Thymus (tissue), 11 donors: ENCODE data around the gene EGFL7. TPM values are rescaled to one million over a fixed set of nuclear protein-coding genes. Genes with fewer than 3 reads are reported as not detected.

ENCODE experiments used
- DNase-seq, 9 donors: peaks; one replicate each; pipeline ENCODE4 v3.0.0-alpha.2; 2013; ENCODE audit warnings: low spot score in 9 of 9, low read depth in 6 of 9, missing footprints in 1 of 9
- H3K27ac ChIP-seq, 2 donors: one replicate each; pipeline ENCODE4 v1.5.1; 2013; ENCODE audit warnings: control low read depth in 1 of 2, low read depth in 1 of 2, low read length in 1 of 2, mild to moderate bottlenecking in 1 of 2, moderate library complexity in 1 of 2
- H3K27me3 ChIP-seq, 2 donors: one replicate each; pipeline ENCODE4 v1.5.1; 2013; ENCODE audit warnings: low read length in 1 of 2; ENCODE audit not compliant: control insufficient read depth in 2 of 2, insufficient read depth in 1 of 2
- H3K36me3 ChIP-seq, 2 donors: one replicate each; pipeline ENCODE4 v1.5.1; 2013; ENCODE audit warnings: low read length in 1 of 2, mild to moderate bottlenecking in 1 of 2, moderate library complexity in 1 of 2; ENCODE audit not compliant: control insufficient read depth in 2 of 2, insufficient read depth in 2 of 2
- H3K4me1 ChIP-seq, 2 donors: one replicate each; pipeline ENCODE4 v1.5.1; 2013; ENCODE audit warnings: low read length in 2 of 2; ENCODE audit not compliant: control insufficient read depth in 2 of 2, insufficient read depth in 2 of 2
- H3K4me3 ChIP-seq, 2 donors: one replicate each; pipeline ENCODE4 v1.5.1; 2013; ENCODE audit warnings: low read length in 2 of 2, control low read depth in 1 of 2, mild to moderate bottlenecking in 1 of 2
- H3K9me3 ChIP-seq, 2 donors: one replicate each; pipeline ENCODE4 v1.5.1; 2013; ENCODE audit warnings: low read length in 1 of 2, mild to moderate bottlenecking in 1 of 2; ENCODE audit not compliant: control insufficient read depth in 2 of 2, insufficient read depth in 1 of 2
- WGBS: extraction: QIAGEN DNeasy Blood & Tissue Kit; methylation state at CpG from one replicate; pipeline ENCODE4 v1.1.7; 2013; 5-methylcytosine and 5-hydroxymethylcytosine counted together
- polyA plus RNA-seq: library from polyadenylated mRNA; stranded (reverse); fragments of 200-250 nt; gene quantifications from one replicate; pipeline ENCODE4 v1.2.3, GENCODE V29; 2013
- total RNA-seq: library from RNA; stranded (reverse); fragments of 120-200 nt; gene quantifications from one replicate; pipeline ENCODE4 v1.2.4, GENCODE V29; 2013
- donor health status: healthy.

EGFL7 gene
- total and polyA plus RNA-seq, 2 donors: 18.1 to 118 TPM

DNA sequence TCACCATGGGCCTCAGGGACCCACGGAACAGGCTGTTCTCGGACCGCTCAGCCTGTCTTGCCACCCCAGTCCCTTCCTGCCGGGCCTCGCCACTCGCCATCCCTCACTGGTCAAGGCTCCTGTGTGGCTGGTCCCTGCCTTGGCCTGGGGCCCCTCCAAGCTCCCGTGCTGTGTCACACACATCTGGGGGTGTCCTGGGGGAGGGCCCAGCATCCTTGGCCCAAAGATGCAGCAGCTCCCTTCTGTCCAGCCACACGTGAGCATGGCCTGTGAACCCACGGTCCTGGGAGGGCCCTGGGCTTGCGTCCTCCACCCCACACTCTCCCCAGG is 425 bp upstream of the EGFL7 start:
- Histone ChIP-seq H3K27ac (no peak overlapping the region), H3K27me3 (peaks cover 78 to 93% of the 10 kb centered on the region in 2 donors), H3K36me3 (no peaks in the 10 kb centered on the region), H3K9me3 (peaks cover 2 to 5% of the 10 kb centered on the region in 2 donors), H3K4me1 (peaks cover 4 to 30% of the 10 kb centered on the region in 2 donors), H3K4me3 (no peak overlapping the region)
- WGBS: 93% methylated on average over 10 of the region's 10 CpGs
- no peak for DNase-seq

DNA sequence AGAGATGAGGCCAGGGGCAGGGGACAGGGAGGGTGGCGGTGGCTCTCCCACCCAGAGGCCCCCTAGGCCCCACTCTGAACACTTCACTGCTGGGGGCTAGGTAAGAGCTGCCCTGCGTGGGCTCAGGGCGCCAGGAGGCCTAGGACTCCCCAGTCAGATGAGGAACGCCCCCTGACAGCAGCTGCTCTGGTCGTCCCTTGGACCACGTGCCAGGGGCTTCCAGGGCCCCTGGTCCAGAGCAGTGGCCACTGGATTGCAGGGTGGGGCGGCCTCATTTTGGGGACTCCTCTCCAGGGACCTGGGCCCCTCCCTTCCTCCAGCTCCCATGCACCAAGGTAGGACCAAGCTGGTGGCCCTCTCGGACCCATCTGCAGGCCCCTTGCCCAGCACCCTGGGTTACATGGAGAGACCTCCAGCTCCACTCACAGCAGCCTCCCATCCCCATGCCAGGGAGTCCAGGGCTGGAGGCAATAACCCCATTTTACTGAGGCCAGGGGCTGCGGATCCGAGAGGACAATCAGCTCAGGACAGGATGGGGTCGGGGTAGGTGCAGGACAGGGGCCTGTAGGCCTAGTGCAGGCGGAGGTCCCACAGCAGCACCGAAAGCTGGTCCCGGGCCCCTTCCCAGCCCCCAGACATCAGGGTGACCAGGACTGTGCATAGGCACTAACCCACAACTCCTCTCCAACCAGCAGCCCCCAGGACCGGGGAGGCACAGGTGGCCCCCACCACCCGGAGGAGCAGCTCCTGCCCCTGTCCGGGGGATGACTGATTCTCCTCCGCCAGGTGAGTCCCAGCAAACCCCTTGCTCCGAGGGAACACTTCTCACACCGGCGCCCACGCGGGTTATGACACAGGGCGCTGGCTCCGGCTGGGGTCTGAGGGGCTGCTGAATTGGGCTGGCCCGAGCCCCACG is 1.5 kb downstream of the EGFL7 start:
- DNase-seq: no peak
- H3K27ac ChIP-seq: peak overlapping the region in 1 of 2 donors; percentile 4
- H3K9me3 ChIP-seq: peaks cover 0 to 2% of the 10 kb centered on the region in 2 donors
- 92% methylated on average over 27 of the region's 27 CpGs for WGBS
- H3K36me3 ChIP-seq: no peaks in the 10 kb centered on the region
- peaks cover 63 to 88% of the 10 kb centered on the region in 2 donors for H3K27me3 ChIP-seq
- peaks cover 4 to 14% of the 10 kb centered on the region in 2 donors for H3K4me1 ChIP-seq
- H3K4me3 ChIP-seq: no peak overlapping the region

GRCh38 chr9:136665111-136665703 is 2.5 kb downstream of the EGFL7 start:
- Histone ChIP-seq H3K27me3 (peaks cover 53 to 84% of the 10 kb centered on the region in 2 donors), H3K9me3 (no peaks in the 10 kb centered on the region), H3K27ac (no peak overlapping the region), H3K4me3 (peak overlapping the region in 1 of 2 donors; percentile 55), H3K4me1 (peaks cover 4 to 11% of the 10 kb centered on the region in 2 donors), H3K36me3 (no peaks in the 10 kb centered on the region)
- WGBS: 7% methylated on average over 49 of the region's 49 CpGs
- DNase-seq: no peak

DNA sequence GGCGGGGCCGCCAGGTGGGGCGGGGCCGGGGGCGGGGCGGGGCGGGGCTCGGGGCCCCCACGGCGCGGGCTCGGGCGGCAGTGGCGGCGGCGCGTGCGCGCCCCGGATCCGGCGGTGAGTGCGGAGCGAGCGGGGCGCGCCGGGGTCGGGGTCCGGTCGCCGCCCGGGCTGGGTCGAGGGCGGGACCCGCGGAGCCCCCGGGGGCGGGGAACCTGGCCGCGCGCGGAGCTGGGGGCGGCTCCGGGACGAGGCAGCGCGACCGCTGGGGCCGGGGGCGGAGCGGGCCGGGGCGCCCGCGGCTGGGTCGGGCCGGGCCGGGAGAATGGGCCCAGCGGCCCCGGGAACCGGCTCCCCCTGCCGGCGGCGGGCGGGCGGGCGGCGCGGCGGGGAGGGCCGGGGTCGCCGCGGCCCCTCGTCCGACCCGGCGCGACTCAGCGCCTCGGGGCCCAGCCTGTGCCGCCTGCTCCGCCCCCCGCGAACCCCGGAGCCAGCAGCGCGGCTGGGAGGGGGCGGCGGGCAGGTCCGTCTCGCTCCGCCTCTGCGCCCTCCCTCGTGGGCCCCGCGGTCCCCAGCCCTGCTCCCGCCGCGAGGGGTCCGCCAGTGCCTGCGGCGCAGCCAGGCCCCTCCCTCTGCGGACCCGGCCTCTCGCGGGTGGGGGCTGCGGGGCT is 3.1 kb downstream of the EGFL7 start:
- H3K4me1 ChIP-seq: peaks cover 4 to 11% of the 10 kb centered on the region in 2 donors

GRCh38 chr9:136666372-136667213 is 3.9 kb downstream of the EGFL7 start:
- no peak for DNase-seq
- no peaks in the 10 kb centered on the region for H3K36me3 ChIP-seq
- 48% methylated on average over 35 of the region's 35 CpGs for WGBS

More for the DNA sequence above, 3.1 kb downstream of the EGFL7 start:
- no peak for DNase-seq
- under 1% methylated on average over 109 of the region's 109 CpGs for WGBS
- H3K27ac ChIP-seq: peak overlapping the region in 1 of 2 donors; percentile 18
- H3K36me3 ChIP-seq: no peaks in the 10 kb centered on the region
- no peaks in the 10 kb centered on the region for H3K9me3 ChIP-seq
- peaks cover 48 to 80% of the 10 kb centered on the region in 2 donors for H3K27me3 ChIP-seq
- H3K4me3 ChIP-seq: peak overlapping the region in 1 of 2 donors; percentile 55

DNA sequence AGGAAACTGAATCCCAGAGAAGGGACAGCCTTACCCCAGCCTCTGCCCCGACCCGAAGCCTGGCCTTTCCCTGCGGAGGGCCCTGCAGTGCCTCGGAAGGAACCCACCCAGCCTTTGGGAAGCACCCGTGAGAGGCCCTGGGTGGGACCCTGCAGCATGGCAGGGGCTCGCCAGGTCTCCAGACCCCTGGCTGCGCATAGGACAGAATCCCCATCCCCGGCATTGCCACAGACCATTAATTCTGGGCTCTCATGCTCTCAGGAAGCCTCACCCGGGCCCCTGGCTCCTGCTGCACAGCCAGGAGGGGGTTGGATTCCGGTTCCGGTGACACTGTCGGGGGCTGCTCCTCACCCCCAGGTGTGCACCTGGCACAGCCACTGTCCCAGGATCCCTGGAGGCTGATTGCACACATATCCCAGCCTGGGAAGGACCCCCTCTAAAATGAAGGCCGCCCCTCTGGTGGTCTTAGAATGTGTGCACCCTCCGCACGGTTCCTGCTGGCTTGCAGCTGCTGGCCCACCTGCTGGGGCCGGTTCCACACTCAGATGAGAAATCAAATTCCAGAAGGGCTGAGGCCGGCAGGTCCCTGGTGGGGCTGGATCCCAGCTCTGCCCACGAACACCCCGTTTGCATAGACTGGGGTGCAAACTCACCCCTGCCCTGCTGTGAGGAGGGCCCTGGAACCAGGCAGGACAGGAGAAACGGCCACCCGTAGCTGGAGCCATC is 4.7 kb downstream of the EGFL7 start:
- Histone ChIP-seq H3K36me3 (no peaks in the 10 kb centered on the region), H3K4me3 (no peak overlapping the region), H3K27me3 (peaks cover 42 to 64% of the 10 kb centered on the region in 2 donors), H3K27ac (no peak overlapping the region), H3K9me3 (no peaks in the 10 kb centered on the region), H3K4me1 (peaks cover 4 to 11% of the 10 kb centered on the region in 2 donors)
- DNase-seq: no peak
- 89% methylated on average over 21 of the region's 21 CpGs for WGBS

More at GRCh38 chr9:136666372-136667213, 3.9 kb downstream of the EGFL7 start:
- Histone ChIP-seq H3K27ac (no peak overlapping the region), H3K4me1 (peaks cover 4 to 11% of the 10 kb centered on the region in 2 donors), H3K4me3 (peak overlapping the region in 1 of 2 donors; percentile 55), H3K27me3 (peaks cover 44 to 72% of the 10 kb centered on the region in 2 donors), H3K9me3 (no peaks in the 10 kb centered on the region)

- Histone ChIP-seq H3K36me3 (no peaks in the 10 kb centered on the region), H3K4me3 (no peak overlapping the region), H3K27ac (no peak overlapping the region), H3K4me1 (peaks cover 4 to 11% of the 10 kb centered on the region in 2 donors), H3K9me3 (no peaks in the 10 kb centered on the region), H3K27me3 (peaks cover 41 to 57% of the 10 kb centered on the region in 2 donors)
- no peak for DNase-seq
- WGBS: 87% methylated on average over 40 of the region's 40 CpGs
Observed at GRCh38 chr9:136667940-136668760, 5.4 kb downstream of the EGFL7 start.
